SK-N-MC (cell line): ENCODE measurements around the gene NKD1.

ENCODE experiments used
- DNase-seq: peaks from one replicate; pipeline ENCODE4 v3.0.0-alpha.2; 2011; ENCODE audit warnings: low read depth, low spot score
- H3K27ac ChIP-seq: fragments of 200-600 bp; sonication (generic); 2 replicates; pipeline ENCODE4 v1.5.1; 2016; ENCODE audit warnings: mixed run types
- H3K36me3 ChIP-seq: fragments of 200-600 bp; sonication (generic); 2 replicates; pipeline ENCODE4 v1.6.1; 2017; ENCODE audit warnings: antibody characterized with exemption, low read length, mixed read lengths; ENCODE audit not compliant: insufficient read depth
- H3K4me3 ChIP-seq: fragments of 200-600 bp; sonication (generic); 2 replicates; pipeline ENCODE4 v1.5.1; 2016
- H3K9ac ChIP-seq: fragments of 200-600 bp; sonication (generic); 2 replicates; pipeline ENCODE4 v1.8.0; 2017; ENCODE audit warnings: mixed run types, mixed read lengths; ENCODE audit not compliant: insufficient read length
- H3K9me3 ChIP-seq: fragments of 200-600 bp; sonication (generic); 2 replicates; pipeline ENCODE4 v1.6.1; 2017; ENCODE audit warnings: low read depth, mild to moderate bottlenecking, antibody characterized with exemption, low read length, moderate library complexity, mixed read lengths
- EZH2 ChIP-seq: fragments of 200-600 bp; sonication (generic); IDR thresholded peaks from one replicate; pipeline ENCODE4 v1.6.1; 2017; ENCODE audit warnings: antibody characterized with exemption
- FOXP2 ChIP-seq: optimal IDR thresholded peaks from 2 replicates; pipeline ENCODE3; 2011; ENCODE audit warnings: mild to moderate bottlenecking, moderate library complexity; ENCODE audit not compliant: insufficient read depth; ENCODE audit errors: extremely low read length, control extremely low read depth
- POLR2AphosphoS5 ChIP-seq: IDR thresholded peaks from 2 replicates; pipeline ENCODE4 v1.6.1; 2012; ENCODE audit warnings: mild to moderate bottlenecking, low read depth, low read length, borderline replicate concordance

Gene NKD1

DNA sequence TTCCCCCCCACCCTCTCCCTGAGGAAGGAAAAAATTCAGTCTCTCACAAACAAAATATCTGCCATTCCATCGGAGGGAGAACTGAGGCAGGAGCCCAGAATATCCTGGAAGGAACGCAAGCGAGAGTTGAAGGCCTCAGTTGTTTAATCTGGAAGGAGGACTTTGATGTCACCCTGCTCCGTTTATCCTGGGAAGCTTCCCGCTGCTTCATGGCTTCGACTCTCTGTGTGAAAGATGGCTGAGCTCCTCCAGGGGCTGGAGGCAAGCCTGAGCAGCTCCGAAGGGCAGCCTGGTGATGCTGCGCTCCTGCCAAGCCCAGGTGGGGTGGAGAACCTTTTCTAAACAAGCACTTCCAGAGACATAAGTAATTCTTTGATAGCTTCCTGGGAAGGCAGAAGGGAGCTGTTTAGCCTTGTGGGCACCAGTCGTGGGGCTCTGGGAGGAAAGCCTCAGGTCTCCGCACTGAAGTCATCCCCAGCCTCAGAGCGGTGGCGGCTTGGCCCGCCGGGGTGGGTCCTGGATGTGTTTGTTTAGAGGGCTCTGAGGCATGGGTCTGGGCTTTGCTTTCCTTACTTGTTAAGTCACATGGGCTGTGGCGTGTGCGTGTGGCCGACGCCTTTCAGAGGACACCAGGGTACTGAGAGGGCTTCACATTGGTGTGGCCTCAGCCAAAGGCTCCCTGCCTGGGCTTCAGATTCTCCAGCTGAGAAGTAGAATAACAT, 7.9 kb downstream of the NKD1 start:
- Histone ChIP-seq H3K27ac (no peak overlapping the region), H3K9ac (no peak overlapping the region), H3K4me3 (no peak overlapping the region), H3K9me3 (no peaks in the 10 kb centered on the region), H3K36me3 (no peaks in the 10 kb centered on the region)
- TF ChIP-seq POLR2AphosphoS5 (no peak), FOXP2 (no peak), EZH2 (no peak)
- no peak for DNase-seq

DNA sequence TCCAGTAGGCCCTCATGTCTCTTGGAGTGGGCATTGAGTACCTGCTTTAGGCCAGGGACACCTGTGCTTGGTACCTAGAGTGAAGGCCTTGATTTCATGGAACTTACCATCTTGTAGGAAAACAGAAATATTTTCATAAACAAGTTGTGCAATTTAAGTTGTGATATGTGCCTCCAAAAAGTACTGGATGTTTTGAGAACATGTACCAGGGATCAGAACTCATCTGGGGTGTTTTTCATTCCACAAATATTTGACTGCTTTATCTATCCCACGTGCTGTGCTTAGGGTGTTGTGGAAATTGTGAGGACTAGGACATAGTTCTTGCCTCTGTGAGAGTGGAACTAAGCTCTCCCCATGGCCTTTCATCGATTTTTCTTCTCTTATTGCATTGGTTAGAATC, 8.8 kb downstream of the NKD1 start:
- no peak for DNase-seq
- Histone ChIP-seq H3K9me3 (no peaks in the 10 kb centered on the region), H3K36me3 (no peaks in the 10 kb centered on the region), H3K4me3 (no peak overlapping the region), H3K9ac (no peak overlapping the region), H3K27ac (no peak overlapping the region)
- TF ChIP-seq FOXP2 (no peak), EZH2 (no peak), POLR2AphosphoS5 (no peak)

- no peak for TF ChIP-seq EZH2
- TF ChIP-seq POLR2AphosphoS5 = no peak
- no peak for TF ChIP-seq FOXP2
- H3K4me3 ChIP-seq = no peak overlapping the region
- H3K9ac ChIP-seq = no peak overlapping the region
- H3K36me3 ChIP-seq = no peaks in the 10 kb centered on the region
- no peak overlapping the region for H3K27ac ChIP-seq
- no peak for DNase-seq
- no peaks in the 10 kb centered on the region for H3K9me3 ChIP-seq
Measured at GRCh38 chr16:50558913-50559312, 10.7 kb downstream of the NKD1 start.

DNA sequence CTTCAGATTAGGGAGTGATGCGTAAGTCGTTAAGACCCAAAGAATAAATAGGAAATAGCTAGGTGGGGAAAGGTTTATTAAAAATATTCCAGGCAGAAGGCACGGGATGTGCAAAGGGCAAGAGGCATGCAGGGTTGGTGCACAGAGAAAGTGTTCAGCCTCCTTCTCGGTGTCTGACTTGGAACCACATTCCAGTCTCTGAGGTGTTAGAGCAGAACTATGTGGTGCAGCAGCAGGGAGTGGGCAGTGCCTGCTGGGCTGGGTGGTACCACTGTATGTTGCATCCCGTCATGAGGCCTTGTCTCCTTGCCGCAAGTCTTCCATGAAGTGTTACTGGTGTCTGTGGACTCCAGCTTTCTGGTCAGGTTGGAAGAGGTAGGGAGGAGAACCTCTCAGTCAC, 11.1 kb downstream of the NKD1 start:
- DNase-seq = no peak
- no peak overlapping the region for H3K27ac ChIP-seq
- H3K4me3 ChIP-seq = no peak overlapping the region
- no peak for TF ChIP-seq FOXP2
- no peak for TF ChIP-seq POLR2AphosphoS5
- TF ChIP-seq EZH2 = no peak
- H3K9me3 ChIP-seq = no peaks in the 10 kb centered on the region
- no peak overlapping the region for H3K9ac ChIP-seq
- no peaks in the 10 kb centered on the region for H3K36me3 ChIP-seq

DNA sequence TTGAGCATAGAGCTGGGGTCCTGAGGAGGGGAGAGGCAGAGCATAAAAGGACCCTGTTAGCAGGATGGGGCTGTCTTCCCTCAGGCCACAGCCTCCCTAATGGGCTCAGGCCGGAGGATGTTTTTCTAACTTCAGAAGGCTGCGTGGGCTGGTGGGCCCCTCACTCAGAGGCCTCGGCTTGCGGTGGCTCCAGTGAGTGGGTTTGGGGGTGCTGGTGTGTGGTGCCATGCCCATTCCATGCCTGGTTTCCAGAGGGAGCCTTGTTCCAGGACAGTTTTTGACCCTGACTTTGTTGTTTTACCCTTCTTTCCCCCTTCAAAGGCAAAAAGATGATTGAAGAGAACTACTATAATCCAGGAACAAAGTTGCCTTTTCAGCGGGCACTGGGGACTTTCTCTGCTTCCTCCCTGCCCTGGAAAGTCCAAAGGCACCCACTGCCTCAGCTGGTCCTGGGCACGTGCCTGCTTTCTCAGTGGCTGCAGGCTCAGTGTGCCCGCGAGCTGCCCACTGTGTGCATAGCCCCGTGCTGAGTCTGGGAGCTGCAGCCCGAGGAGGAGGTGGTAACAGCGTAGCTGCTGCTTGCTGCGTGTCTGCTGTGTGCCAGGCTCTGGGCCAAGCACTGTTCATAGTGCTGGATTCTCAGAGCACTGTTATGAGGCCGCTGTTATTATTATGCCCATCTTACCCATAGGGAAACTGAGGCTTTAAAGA, 11.8 kb downstream of the NKD1 start:
- no peaks in the 10 kb centered on the region for H3K9me3 ChIP-seq

DNA sequence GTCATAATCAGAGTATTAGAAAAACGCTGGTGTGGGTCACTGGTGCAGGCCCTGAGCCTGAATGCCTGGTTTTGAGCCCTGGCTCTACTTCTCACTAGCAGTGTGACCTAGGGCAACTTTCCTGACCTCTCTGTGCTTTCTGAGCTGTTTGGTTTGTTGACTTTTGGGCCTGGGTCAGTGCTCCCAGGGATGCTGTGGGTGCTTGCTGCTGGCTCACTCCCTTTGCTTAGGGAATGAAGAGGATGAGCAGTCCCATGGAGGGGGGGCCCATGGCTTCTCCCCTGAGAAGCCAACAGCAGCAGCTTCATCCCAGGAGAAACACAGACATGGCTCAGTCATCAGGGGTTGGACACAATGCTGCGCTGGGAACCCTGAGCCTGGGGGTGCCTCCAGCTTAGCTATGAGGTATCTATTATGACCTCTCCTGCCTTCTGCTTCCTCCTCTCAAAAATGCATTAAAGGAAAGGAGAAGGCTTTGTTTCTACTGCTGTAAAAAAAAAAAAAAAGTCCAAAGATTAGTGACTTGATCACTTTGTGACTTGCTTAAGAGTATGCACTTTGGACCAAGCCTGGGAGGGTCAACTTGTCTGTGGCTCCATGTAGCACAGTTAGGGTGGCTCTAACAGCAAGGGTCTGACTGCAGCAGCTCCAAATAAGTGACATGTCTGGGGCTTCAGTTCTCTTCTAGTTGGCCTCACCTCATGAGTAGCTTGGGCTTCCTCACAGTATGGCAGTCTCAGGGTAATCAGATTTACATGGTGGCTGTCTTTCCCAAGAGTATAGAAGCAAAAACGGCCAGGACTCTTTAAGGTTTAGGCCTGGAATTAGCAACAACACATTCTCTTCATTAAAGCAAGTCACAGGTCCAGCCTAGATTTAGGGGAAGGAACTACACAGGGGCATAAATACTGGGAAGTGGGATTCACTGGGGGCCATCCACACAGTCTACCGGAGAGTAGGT, 13.0 kb downstream of the NKD1 start:
- TF ChIP-seq POLR2AphosphoS5 = no peak
- no peak for TF ChIP-seq EZH2
- no peak for TF ChIP-seq FOXP2
- H3K36me3 ChIP-seq = no peaks in the 10 kb centered on the region

More for the DNA sequence above, 11.8 kb downstream of the NKD1 start:
- TF ChIP-seq POLR2AphosphoS5 (no peak), FOXP2 (no peak), EZH2 (no peak)
- Histone ChIP-seq H3K9ac (no peak overlapping the region), H3K36me3 (no peaks in the 10 kb centered on the region), H3K27ac (no peak overlapping the region), H3K4me3 (no peak overlapping the region)
- no peak for DNase-seq

GRCh38 chr16:50562657-50563056, 14.5 kb downstream of the NKD1 start:
- TF ChIP-seq FOXP2 (no peak), EZH2 (no peak), POLR2AphosphoS5 (no peak)
- DNase-seq = no peak
- Histone ChIP-seq H3K27ac (no peak overlapping the region), H3K9ac (no peak overlapping the region), H3K4me3 (no peak overlapping the region), H3K9me3 (no peaks in the 10 kb centered on the region), H3K36me3 (no peaks in the 10 kb centered on the region)

More for the DNA sequence above, 13.0 kb downstream of the NKD1 start:
- no peak for DNase-seq
- Histone ChIP-seq H3K9ac (no peak overlapping the region), H3K4me3 (no peak overlapping the region), H3K9me3 (no peaks in the 10 kb centered on the region), H3K27ac (no peak overlapping the region)

DNA sequence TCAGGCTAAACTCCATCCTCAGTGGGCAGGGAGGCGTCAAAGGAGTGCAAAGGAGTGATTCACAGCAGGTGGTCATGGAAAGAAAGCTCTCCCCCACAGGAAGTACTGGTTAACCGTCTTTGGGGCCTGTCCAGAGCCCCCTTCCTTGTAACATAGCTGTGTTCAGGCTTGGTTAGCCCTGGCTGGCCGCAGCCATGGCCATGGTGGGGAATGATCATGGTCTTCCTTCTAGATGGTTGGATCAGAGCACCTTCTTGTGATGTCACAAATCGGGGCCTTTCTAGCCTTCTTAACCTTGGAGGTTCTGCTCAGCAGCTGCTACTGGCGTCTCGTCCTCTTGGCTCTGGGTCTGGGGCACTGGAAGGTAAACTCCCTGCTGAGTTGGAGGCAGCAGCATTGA, 15.8 kb downstream of the NKD1 start:
- Histone ChIP-seq H3K27ac (no peak overlapping the region), H3K36me3 (no peaks in the 10 kb centered on the region), H3K9ac (no peak overlapping the region), H3K4me3 (no peak overlapping the region), H3K9me3 (no peaks in the 10 kb centered on the region)
- no peak for DNase-seq
- TF ChIP-seq EZH2 (no peak), POLR2AphosphoS5 (no peak), FOXP2 (no peak)
